B cell (primary cell): Measurements from ENCODE around the gene PRR7. TPM values are rescaled to one million over a fixed set of nuclear protein-coding genes. Genes with fewer than 3 reads are reported as not detected.

ENCODE experiments used
- ATAC-seq: fragments of 200-7000 bp; cut with Tn5 transposase; one replicate; pipeline ENCODE4 v1.10.0; 2021; ENCODE audit warnings: low read depth, mild to moderate bottlenecking, moderate number of reproducible peaks, moderate library complexity
- CTCF ChIA-PET: fragments of 350-600 bp; sonication (Branson Sonifier 250); formaldehyde crosslinking; loops from one replicate; lab custom pipeline; 2021; ENCODE audit warnings: antibody characterized with exemption, inconsistent platforms; lab: Charles Lee
- POLR2A ChIA-PET: fragments of 350-600 bp; sonication (Branson Sonifier 250); formaldehyde crosslinking; loops from one replicate; lab custom pipeline; 2021; ENCODE audit warnings: antibody characterized with exemption; lab: Charles Lee
- DNase-seq: peaks from one replicate; pipeline ENCODE4 v3.0.0; 2013
- H2AFZ ChIP-seq: 2 replicates; pipeline ENCODE4 v1.6.1; 2012; ENCODE audit warnings: mild to moderate bottlenecking, low read depth, low read length; ENCODE audit not compliant: insufficient read depth, poor library complexity, severe bottlenecking
- H3K27ac ChIP-seq, 2 donors: 1 replicate in 1 of 2; 2 replicates in 1 of 2; pipeline ENCODE4 v1.5.1; 2012 to 2013; ENCODE audit warnings: low read length in 2 of 2, mild to moderate bottlenecking in 2 of 2, moderate library complexity in 1 of 2
- H3K27me3 ChIP-seq, 4 experiments: fragments of 200-600 bp in 1 of 4; sonication (generic) in 1 of 4; replicated peaks in 1 of 4; 1 replicate in 2 of 4; 2 replicates in 2 of 4; pipeline versions ENCODE4 v1.6.1 to v1.7.0; 2013 to 2016; ENCODE audit warnings: low read length in 3 of 4, mild to moderate bottlenecking in 2 of 4, mixed read lengths in 1 of 4, moderate library complexity in 1 of 4; ENCODE audit not compliant: insufficient read depth in 4 of 4, control insufficient read depth in 3 of 4; ENCODE audit errors: control extremely low read depth in 1 of 4
- H3K36me3 ChIP-seq, 2 experiments: replicated peaks in 1 of 2; 1 replicate in 1 of 2; 2 replicates in 1 of 2; pipeline versions ENCODE4 v1.6.1 to v1.7.1; 2013; ENCODE audit warnings: low read length in 1 of 2; ENCODE audit not compliant: insufficient read depth in 2 of 2, control insufficient read depth in 1 of 2; ENCODE audit errors: control extremely low read depth in 1 of 2, extremely low read depth in 1 of 2
- H3K4me1 ChIP-seq, 2 donors: fragments of 200-600 bp in 1 of 2; sonication (generic) in 1 of 2; 1 replicate in 1 of 2; 2 replicates in 1 of 2; pipeline versions ENCODE4 v1.5.1 to v1.6.1; 2013 to 2017; ENCODE audit warnings: low read length in 2 of 2; ENCODE audit not compliant: control insufficient read depth in 2 of 2, insufficient read depth in 2 of 2
- H3K4me2 ChIP-seq: replicated peaks from 2 replicates; pipeline ENCODE3; 2012; ENCODE audit warnings: mild to moderate bottlenecking, low read depth, low read length; ENCODE audit not compliant: poor library complexity, severe bottlenecking
- H3K4me3 ChIP-seq, 5 experiments: fragments of 200-600 bp in 1 of 5; sonication (generic) in 1 of 5; 1 replicate in 3 of 5; 2 replicates in 2 of 5; pipeline versions ENCODE4 v1.5.1 to v1.7.0; 2011 to 2016; ENCODE audit warnings: low read length in 4 of 5, mild to moderate bottlenecking in 4 of 5, low read depth in 2 of 5, control low read depth in 1 of 5, moderate library complexity in 1 of 5; ENCODE audit not compliant: insufficient read depth in 1 of 5; ENCODE audit errors: control extremely low read depth in 1 of 5, extremely low read depth in 1 of 5
- H3K79me2 ChIP-seq: fragments of 200-600 bp; sonication (generic); one replicate; pipeline ENCODE4 v1.6.0; 2016; ENCODE audit warnings: low read length; ENCODE audit not compliant: control insufficient read depth, insufficient read depth
- H3K9ac ChIP-seq: fragments of 200-600 bp; sonication (generic); 2 replicates; pipeline ENCODE4 v1.6.1; 2017; ENCODE audit warnings: mild to moderate bottlenecking, low read length, moderate library complexity
- H3K9me3 ChIP-seq, 3 donors: one replicate each; pipeline versions ENCODE4 v1.6.1 to v1.7.1; 2013; ENCODE audit warnings: low read length in 2 of 3; ENCODE audit not compliant: control insufficient read depth in 2 of 3, insufficient read depth in 1 of 3; ENCODE audit errors: control extremely low read depth in 1 of 3
- H4K20me1 ChIP-seq: 2 replicates; pipeline ENCODE4 v1.6.0; 2012; ENCODE audit warnings: mild to moderate bottlenecking, low read length; ENCODE audit not compliant: insufficient read depth, control insufficient read depth, poor library complexity, severe bottlenecking
- H3K27ac Mint-ChIP-seq: one replicate; pipeline ENCODE4 v1.8.0; 2021; ENCODE audit warnings: mixed read lengths
- H3K27me3 Mint-ChIP-seq: one replicate; pipeline ENCODE4 v1.8.0; 2021; ENCODE audit warnings: mixed read lengths
- H3K4me1 Mint-ChIP-seq: one replicate; pipeline ENCODE4 v1.8.0; 2021; ENCODE audit warnings: mixed read lengths
- H3K4me3 Mint-ChIP-seq: one replicate; pipeline ENCODE4 v1.8.0; 2021; ENCODE audit warnings: mixed read lengths
- H3K9me3 Mint-ChIP-seq: one replicate; pipeline ENCODE4 v1.8.0; 2022; ENCODE audit warnings: mixed read lengths; ENCODE audit not compliant: insufficient read depth
- CTCF ChIP-seq: fragments of 200-600 bp; IDR thresholded peaks from one replicate; pipeline ENCODE4 v1.8.0; 2022; ENCODE audit warnings: antibody characterized with exemption, mild to moderate bottlenecking
- EZH2 ChIP-seq: IDR thresholded peaks from 2 replicates; pipeline ENCODE4 v1.6.1; 2012; ENCODE audit warnings: borderline replicate concordance, low read depth, mild to moderate bottlenecking, moderate library complexity, low read length; ENCODE audit not compliant: insufficient read depth, poor library complexity, severe bottlenecking
- WGBS: methylation state at CpG from one replicate; pipeline ENCODE4 v1.1.5; 2013; ENCODE audit warnings: missing lambda C conversion rate; ENCODE audit not compliant: insufficient coverage; 5-methylcytosine and 5-hydroxymethylcytosine counted together
- intact Hi-C: fragments of 100-400 bp; cut with micrococcal nuclease; formaldehyde crosslinking; loops from one replicate; pipeline ENCODE4 v1.10.0; 2022
- polyA plus RNA-seq: library from polyadenylated mRNA; depleted of rRNA; stranded (reverse); fragments of >200 nt; gene quantifications from 2 replicates; pipeline ENCODE4 v1.2.3, GENCODE V29; 2012
- total RNA-seq, 2 donors: library from RNA; stranded (reverse); fragments of 120-200 nt in 1 of 2; gene quantifications; 1 replicate in 1 of 2; 2 replicates in 1 of 2; pipeline versions ENCODE4 v1.2.3 to v1.2.4, GENCODE V29; 2013 to 2022

The PRR7 gene
- total and polyA plus RNA-seq, 2 donors (not counting 1 experiment from before 2014, with no cell fraction given) = 4.8 to 84.4 TPM

DNA sequence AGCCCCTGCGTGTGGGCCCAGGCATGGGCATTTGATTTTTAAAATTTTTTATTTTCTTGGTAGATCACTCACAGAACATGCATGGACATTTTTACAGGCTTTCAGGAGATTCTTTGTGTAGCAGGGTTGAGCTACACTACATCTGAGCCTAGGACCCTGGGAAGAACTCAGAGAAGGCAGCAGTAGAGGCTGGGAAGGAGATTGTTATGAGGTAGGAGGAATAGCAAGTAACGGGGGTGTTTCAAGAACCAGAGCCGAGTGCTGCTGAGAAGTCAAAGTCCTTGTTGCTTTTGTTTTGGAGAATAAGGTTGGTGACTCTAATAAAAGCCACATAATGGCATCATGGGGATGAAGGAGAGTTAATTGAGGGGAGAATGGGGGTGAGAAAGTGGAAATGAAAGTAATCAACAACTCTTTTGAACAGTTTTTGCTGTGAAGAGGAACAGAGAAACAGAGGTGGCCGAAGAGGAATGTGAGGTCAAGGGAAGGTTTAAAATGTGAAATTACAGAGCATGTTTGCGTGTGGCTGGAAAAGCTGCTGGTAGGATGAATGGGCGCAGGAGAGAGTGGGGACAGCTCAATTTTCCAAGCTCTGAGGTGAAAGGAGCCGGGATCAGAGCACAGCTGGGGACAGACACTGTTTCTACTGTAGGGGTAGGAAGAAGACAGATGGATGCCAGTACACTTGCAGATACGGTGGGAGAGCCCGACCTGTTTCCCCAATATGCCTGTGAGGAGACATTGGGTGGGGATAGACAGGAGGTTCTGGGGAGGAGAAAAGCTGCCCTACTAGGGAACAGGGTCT lies 55.5 kb downstream of the PRR7 start:
- Histone ChIP-seq H3K9me3 (peaks cover 0 to 10% (median 0%) of the 10 kb centered on the region in 3 donors), H2AFZ (no peak overlapping the region), H3K4me1 (peaks cover 36 to 49% of the 10 kb centered on the region in 2 donors), H3K9ac (peak overlapping the region; percentile 8), H3K4me3 (peak overlapping the region in 1 of 5 experiments; percentile 13), H3K27ac (peak overlapping the region; percentile 10 to 25), H4K20me1 (peaks cover 38% of the 10 kb centered on the region), H3K36me3 (peaks cover 0 to 35% of the 10 kb centered on the region in 2 experiments), H3K4me2 (peak overlapping the region; percentile 73), H3K27me3 (peaks cover 0 to 10% (median 4%) of the 10 kb centered on the region in 4 experiments), H3K79me2 (peaks cover 9% of the 10 kb centered on the region)
- no peak for TF ChIP-seq EZH2
- TF ChIP-seq CTCF = no peak
- H3K27me3 Mint-ChIP-seq = peaks cover 3% of the 10 kb centered on the region
- CTCF ChIA-PET = interaction anchor here (1.1 to 5.7 kb wide), 19 partner anchors 7 to 192 kb away, joined by 3 to 70 read pairs (median 10); partner anchors contain the start of genes B4GALT7, DDX41, DOK3 and FAM193B
- DNase-seq = peak; percentile 71
- H3K4me3 Mint-ChIP-seq = peak overlapping the region; percentile 66
- intact Hi-C loops = loop anchor here (1.0 kb wide), 1 partner anchor 112 kb away; no protein-coding TSS in a partner anchor
- H3K4me1 Mint-ChIP-seq = peaks cover 56% of the 10 kb centered on the region
- POLR2A ChIA-PET = no interaction called here
- peak overlapping the region; percentile 72 for H3K27ac Mint-ChIP-seq
- H3K9me3 Mint-ChIP-seq = no peaks in the 10 kb centered on the region
- no peak for ATAC-seq
- WGBS = 28% methylated on average over 8 of the region's 9 CpGs
